ENCODE data around the gene CHDH. TPM values are rescaled to one million over a fixed set of nuclear protein-coding genes. Genes with fewer than 3 reads are reported as not detected.

Gene CHDH
- total RNA-seq, 4 donors from 2014 or later, result 36.5 to 114 (median 53.7) TPM

DNA sequence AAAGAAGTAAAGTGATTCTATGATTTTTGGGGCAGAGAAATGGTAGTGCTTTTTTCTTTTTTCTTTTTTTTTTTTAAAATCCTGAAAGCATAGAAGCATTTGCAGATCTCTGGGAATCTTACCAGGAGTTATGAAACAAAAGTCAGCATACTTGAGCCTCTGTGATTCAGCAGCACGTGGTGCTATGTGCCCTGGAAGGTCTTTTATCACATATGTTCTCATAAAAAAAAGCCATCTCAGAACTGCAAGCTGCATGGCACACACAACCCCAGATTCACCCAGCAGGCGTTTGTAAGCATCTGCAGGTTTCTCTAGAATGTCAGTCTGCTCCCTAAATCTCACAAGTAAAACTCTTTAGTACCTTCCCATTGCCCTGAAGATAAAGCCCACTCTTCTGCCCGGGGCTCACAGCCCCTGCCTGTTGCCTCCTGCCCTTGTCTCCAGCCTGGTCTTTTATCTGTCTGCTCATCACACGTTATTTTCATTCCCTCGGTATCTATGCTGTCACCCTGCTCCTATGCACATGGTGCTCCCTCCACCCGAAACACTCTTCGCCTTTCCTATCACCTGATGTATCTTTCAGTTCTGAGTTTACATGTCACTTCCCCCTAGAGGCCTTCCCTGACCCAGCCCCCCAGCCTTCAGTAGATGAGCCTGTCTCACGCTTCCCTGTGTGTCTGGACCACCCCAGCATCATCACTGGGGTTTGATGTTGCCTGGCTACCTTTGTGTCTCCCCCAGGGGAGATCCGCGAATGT, 72.4 kb downstream of the CHDH start:
- Histone ChIP-seq H3K9me3 (no peaks in the 10 kb centered on the region), H3K36me3 (no peaks in the 10 kb centered on the region), H3K27me3 (no peaks in the 10 kb centered on the region), H3K4me1 (no peaks in the 10 kb centered on the region), H3K27ac (no peak overlapping the region), H3K4me3 (no peak overlapping the region)
- TF ChIP-seq POLR2A (IDR thresholded peaks at IDR 0.05), result no peak
- TF ChIP-seq POLR2AphosphoS5 (IDR thresholded peaks at IDR 0.05), result no peak
- TF ChIP-seq, protein P1, sequence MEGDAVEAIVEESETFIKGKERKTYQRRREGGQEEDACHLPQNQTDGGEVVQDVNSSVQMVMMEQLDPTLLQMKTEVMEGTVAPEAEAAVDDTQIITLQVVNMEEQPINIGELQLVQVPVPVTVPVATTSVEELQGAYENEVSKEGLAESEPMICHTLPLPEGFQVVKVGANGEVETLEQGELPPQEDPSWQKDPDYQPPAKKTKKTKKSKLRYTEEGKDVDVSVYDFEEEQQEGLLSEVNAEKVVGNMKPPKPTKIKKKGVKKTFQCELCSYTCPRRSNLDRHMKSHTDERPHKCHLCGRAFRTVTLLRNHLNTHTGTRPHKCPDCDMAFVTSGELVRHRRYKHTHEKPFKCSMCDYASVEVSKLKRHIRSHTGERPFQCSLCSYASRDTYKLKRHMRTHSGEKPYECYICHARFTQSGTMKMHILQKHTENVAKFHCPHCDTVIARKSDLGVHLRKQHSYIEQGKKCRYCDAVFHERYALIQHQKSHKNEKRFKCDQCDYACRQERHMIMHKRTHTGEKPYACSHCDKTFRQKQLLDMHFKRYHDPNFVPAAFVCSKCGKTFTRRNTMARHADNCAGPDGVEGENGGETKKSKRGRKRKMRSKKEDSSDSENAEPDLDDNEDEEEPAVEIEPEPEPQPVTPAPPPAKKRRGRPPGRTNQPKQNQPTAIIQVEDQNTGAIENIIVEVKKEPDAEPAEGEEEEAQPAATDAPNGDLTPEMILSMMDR (IDR thresholded peaks at IDR 0.05), result no peak
- TF ChIP-seq EP300 (IDR thresholded peaks at IDR 0.05; ENCODE audit: low read depth), result no peak
- 44 to 71% methylated on average over 6 to 10 of the region's 10 CpGs for WGBS, 2 donors (ENCODE audit: low coverage in 1 of 2)
- DNase-seq, result no peak
- intact Hi-C loops (cut with DNase I; ENCODE audit: low total_unique reads) (no loop called here), in situ Hi-C loops (cut with MboI; ENCODE audit: low pct_ligation_motif_present in 1 of 4, low pct_unique_long_range_greater_than_20kb in 1 of 4, low sequenced_read_pairs in 3 of 4) (no loop called here)

DNA sequence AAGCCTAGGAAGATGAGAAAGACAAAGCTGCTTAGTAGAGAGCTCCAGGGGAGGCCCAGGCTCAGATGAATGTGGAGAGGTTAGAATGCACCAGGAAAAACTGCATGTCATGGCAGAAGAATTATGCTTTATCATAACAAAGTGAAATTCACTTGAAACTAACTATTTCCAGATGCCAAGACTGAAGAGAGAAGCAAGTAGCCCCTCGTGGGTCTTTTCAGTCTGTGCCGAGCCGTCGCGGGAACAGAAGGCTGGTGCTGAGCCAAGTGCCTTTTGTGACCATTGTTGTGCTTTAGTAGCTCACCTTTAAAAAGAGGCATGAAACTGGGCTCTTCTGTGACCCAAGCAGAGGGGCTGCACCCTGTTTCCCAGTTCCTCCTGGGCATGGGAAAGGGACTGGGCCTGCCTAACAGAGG, 73.2 kb downstream of the CHDH start:
- intact Hi-C loops (cut with DNase I; ENCODE audit: low total_unique reads), result no loop called here
- in situ Hi-C loops (cut with MboI; ENCODE audit: low pct_ligation_motif_present in 1 of 4, low pct_unique_long_range_greater_than_20kb in 1 of 4, low sequenced_read_pairs in 3 of 4), result no loop called here
- H3K27me3 ChIP-seq, result no peaks in the 10 kb centered on the region
- TF ChIP-seq POLR2A (IDR thresholded peaks at IDR 0.05) (no peak), EP300 (IDR thresholded peaks at IDR 0.05; ENCODE audit: low read depth) (no peak), POLR2AphosphoS5 (IDR thresholded peaks at IDR 0.05) (no peak)
- TF ChIP-seq, protein P1 (IDR thresholded peaks at IDR 0.05), result no peak
- no peaks in the 10 kb centered on the region for H3K36me3 ChIP-seq
- DNase-seq, result no peak
- no peak overlapping the region for H3K27ac ChIP-seq
- H3K4me3 ChIP-seq, result no peak overlapping the region
- no peaks in the 10 kb centered on the region for H3K4me1 ChIP-seq
- H3K9me3 ChIP-seq, result no peaks in the 10 kb centered on the region
- 83% methylated on average over 5 of the region's 5 CpGs; no CpG with 5 or more reads in 1 of the 2 donors for WGBS, 2 donors (ENCODE audit: low coverage in 1 of 2)

DNA sequence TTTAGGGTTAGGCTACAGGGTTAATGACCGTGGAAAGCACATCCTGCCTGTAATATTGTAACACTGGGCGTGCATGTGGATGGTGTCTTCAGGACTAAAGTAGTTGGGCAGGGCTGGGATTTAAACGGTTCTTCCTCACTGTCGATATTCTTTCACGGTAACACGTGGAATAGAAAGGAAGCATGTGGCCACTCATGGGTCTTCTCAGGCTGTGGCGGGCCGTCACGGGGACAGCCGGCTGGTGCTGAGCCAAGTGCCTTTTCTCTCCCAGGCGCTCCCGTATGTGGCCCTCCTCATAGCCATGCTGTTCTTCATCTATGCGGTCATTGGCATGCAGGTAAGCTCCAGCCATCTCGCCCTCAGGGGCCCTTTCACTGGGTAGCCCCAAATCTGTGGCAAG, 73.7 kb downstream of the CHDH start:
- in situ Hi-C loops (cut with MboI; ENCODE audit: low pct_ligation_motif_present in 1 of 4, low pct_unique_long_range_greater_than_20kb in 1 of 4, low sequenced_read_pairs in 3 of 4) (no loop called here), intact Hi-C loops (cut with DNase I; ENCODE audit: low total_unique reads) (no loop called here)
- Histone ChIP-seq H3K27me3 (no peaks in the 10 kb centered on the region), H3K4me1 (no peaks in the 10 kb centered on the region), H3K27ac (no peak overlapping the region), H3K36me3 (no peaks in the 10 kb centered on the region), H3K9me3 (no peaks in the 10 kb centered on the region), H3K4me3 (no peak overlapping the region)
- no peak for DNase-seq
- TF ChIP-seq POLR2A (IDR thresholded peaks at IDR 0.05), result no peak
- TF ChIP-seq, protein P1 (IDR thresholded peaks at IDR 0.05), result no peak
- no peak for TF ChIP-seq POLR2AphosphoS5 (IDR thresholded peaks at IDR 0.05)
- TF ChIP-seq EP300 (IDR thresholded peaks at IDR 0.05; ENCODE audit: low read depth), result no peak
- 91 to 95% methylated on average over 9 to 14 of the region's 14 CpGs for WGBS, 2 donors (ENCODE audit: low coverage in 1 of 2)

DNA sequence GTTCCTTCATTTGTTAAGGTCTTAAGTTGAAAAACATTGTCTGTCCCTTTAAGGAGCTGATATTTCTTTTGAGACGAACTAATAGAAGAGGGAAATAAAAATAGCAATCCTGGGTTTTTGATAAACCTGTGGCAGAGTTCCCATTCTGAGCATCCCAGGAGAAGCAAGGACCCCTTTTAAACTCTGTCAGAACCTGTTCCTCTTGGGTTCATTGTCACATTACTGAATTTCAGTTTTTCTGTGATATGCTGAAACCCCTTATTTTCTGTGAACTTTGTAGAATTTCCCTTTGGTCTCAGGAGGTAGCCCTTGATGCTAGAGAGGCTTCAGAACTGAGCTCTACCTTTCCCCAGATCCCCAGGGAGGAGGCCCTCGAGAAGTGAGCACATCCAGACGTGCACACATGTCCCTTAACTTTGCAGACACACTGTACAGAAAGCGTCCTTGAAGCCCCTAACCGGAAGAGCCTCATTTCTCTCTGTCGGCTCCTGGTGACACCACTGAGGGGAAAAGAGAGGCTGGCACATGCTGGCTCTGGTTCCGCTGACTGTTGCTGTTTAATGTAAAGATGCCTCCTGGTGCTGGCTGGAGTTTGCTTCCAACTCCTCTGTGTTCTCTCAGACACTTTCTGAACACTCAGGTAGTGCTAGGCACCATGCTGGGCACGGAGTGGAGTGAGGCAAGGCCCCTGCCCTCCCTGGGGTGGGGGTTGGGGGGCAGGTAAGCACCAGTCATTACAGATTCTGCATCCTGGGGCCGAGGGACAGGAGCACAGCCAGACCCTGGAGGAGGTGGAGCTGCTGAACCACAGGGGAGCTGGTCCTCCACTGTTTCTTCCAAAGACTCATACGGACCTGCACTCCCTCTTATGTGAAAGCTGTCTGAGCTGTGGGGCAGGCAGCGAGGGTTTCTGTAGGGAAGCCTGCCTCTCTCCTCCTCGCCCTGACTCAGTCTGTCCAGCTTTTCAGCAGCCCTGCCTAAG, 77.5 kb downstream of the CHDH start:
- DNase-seq, result no peak
- no peak overlapping the region for H3K27ac ChIP-seq
- intact Hi-C loops (cut with DNase I; ENCODE audit: low total_unique reads) (no loop called here), in situ Hi-C loops (cut with MboI; ENCODE audit: low pct_ligation_motif_present in 1 of 4, low pct_unique_long_range_greater_than_20kb in 1 of 4, low sequenced_read_pairs in 3 of 4) (no loop called here)
- TF ChIP-seq POLR2AphosphoS5 (IDR thresholded peaks at IDR 0.05) (no peak), EP300 (IDR thresholded peaks at IDR 0.05; ENCODE audit: low read depth) (no peak), POLR2A (IDR thresholded peaks at IDR 0.05) (no peak)
- TF ChIP-seq, protein P1 (IDR thresholded peaks at IDR 0.05), result no peak
- WGBS, 2 donors (ENCODE audit: low coverage in 1 of 2), result 38 to 76% methylated on average over 1 to 12 of the region's 12 CpGs
- no peak overlapping the region for H3K4me3 ChIP-seq
- H3K27me3 ChIP-seq, result no peaks in the 10 kb centered on the region
- H3K36me3 ChIP-seq, result no peaks in the 10 kb centered on the region
- H3K9me3 ChIP-seq, result no peaks in the 10 kb centered on the region
- no peaks in the 10 kb centered on the region for H3K4me1 ChIP-seq
